K562 (cell line): ENCODE data around the gene CD55. TPM values are rescaled to one million over a fixed set of nuclear protein-coding genes. Genes with fewer than 3 reads are reported as not detected.

ENCODE experiments used
- CBFB ChIP-seq: sonication (generic); formaldehyde crosslinking; IDR thresholded peaks from 2 replicates; pipeline ENCODE4 v1.4.0; 2020; ENCODE audit warnings: mild to moderate bottlenecking, missing genetic modification reagents
- CBX5 ChIP-seq: IDR thresholded peaks from 2 replicates; pipeline ENCODE4 v1.6.1; 2014; ENCODE audit warnings: low read depth, borderline replicate concordance
- CCNT2 ChIP-seq: IDR thresholded peaks from 2 replicates; pipeline ENCODE4 v1.6.1; 2011; ENCODE audit warnings: borderline replicate concordance, low read depth, mild to moderate bottlenecking, moderate library complexity, mixed read lengths, low read length; ENCODE audit not compliant: insufficient read length; ENCODE audit errors: extremely low read depth
- COPS2 ChIP-seq: fragments of 450-650 bp; conservative IDR thresholded peaks from 2 replicates; pipeline ENCODE4 v1.6.1; 2016; ENCODE audit warnings: mild to moderate bottlenecking, moderate library complexity
- CSDE1 ChIP-seq, 2 experiments: fragments of 450-650 bp; IDR thresholded peaks; 2 replicates each; pipeline ENCODE4 v1.6.1; 2016; ENCODE audit warnings: mild to moderate bottlenecking in 1 of 2
- DACH1 ChIP-seq: fragments of 450-650 bp; IDR thresholded peaks from 2 replicates; pipeline ENCODE4 v1.6.1; 2018; ENCODE audit not compliant: partially characterized antibody
- DDX20 ChIP-seq: fragments of 450-650 bp; IDR thresholded peaks from 2 replicates; pipeline ENCODE4 v1.6.1; 2016; ENCODE audit warnings: missing genetic modification characterization, low read depth, mild to moderate bottlenecking, missing compliant biosample characterization, moderate library complexity
- GATAD2A ChIP-seq: fragments of 450-650 bp; IDR thresholded peaks from 2 replicates; pipeline ENCODE4 v1.6.1; 2017
- HCFC1 ChIP-seq: IDR thresholded peaks from 2 replicates; pipeline ENCODE4 v1.6.1; 2012; ENCODE audit warnings: low read depth, low read length, improper control_type of control experiment
- MED1 ChIP-seq: sonication (generic); formaldehyde crosslinking; IDR thresholded peaks from 2 replicates; pipeline ENCODE4 v1.8.1; 2023; ENCODE audit warnings: missing genetic modification reagents, borderline replicate concordance
- MNT ChIP-seq, 2 experiments: fragments of 450-650 bp; conservative IDR thresholded peaks; 2 replicates each; pipeline ENCODE4 v1.6.1; 2017; ENCODE audit warnings: mild to moderate bottlenecking in 2 of 2, moderate library complexity in 2 of 2
- NCOR1 ChIP-seq: fragments of 450-650 bp; IDR thresholded peaks from 2 replicates; pipeline ENCODE4 v1.6.1; 2016; ENCODE audit warnings: mild to moderate bottlenecking, moderate library complexity
- NFE2L1 ChIP-seq: fragments of 450-650 bp; IDR thresholded peaks from 2 replicates; pipeline ENCODE4 v1.6.1; 2016; ENCODE audit warnings: missing genetic modification characterization, low read depth, mild to moderate bottlenecking, missing compliant biosample characterization, moderate library complexity, borderline replicate concordance
- NFXL1 ChIP-seq: fragments of 450-650 bp; formaldehyde crosslinking; IDR thresholded peaks from 2 replicates; pipeline ENCODE4 v1.4.0; 2021; ENCODE audit warnings: mild to moderate bottlenecking
- NR3C1 ChIP-seq: sonication (generic); formaldehyde crosslinking; IDR thresholded peaks from 2 replicates; pipeline ENCODE4 v1.8.1; 2022; ENCODE audit warnings: missing genetic modification reagents
- PHF21A ChIP-seq: fragments of 450-650 bp; IDR thresholded peaks from 2 replicates; pipeline ENCODE4 v1.6.1; 2017; ENCODE audit warnings: low read depth, borderline replicate concordance
- POLR2B ChIP-seq: fragments of 450-650 bp; IDR thresholded peaks from 2 replicates; pipeline ENCODE4 v1.6.1; 2018; ENCODE audit warnings: low read depth; ENCODE audit not compliant: partially characterized antibody
- PRPF4 ChIP-seq: fragments of 200-400 bp; formaldehyde crosslinking; IDR thresholded peaks from one replicate; pipeline ENCODE4 v1.6.1; 2017; ENCODE audit warnings: low read length, low read depth, mild to moderate bottlenecking; ENCODE audit not compliant: insufficient read depth, poor library complexity, severe bottlenecking
- RCOR1 ChIP-seq, 2 experiments: IDR thresholded peaks; 2 replicates each; pipeline ENCODE4 v1.6.1; 2012; ENCODE audit warnings: low read depth in 2 of 2, low read length in 2 of 2, borderline replicate concordance in 1 of 2, improper control_type of control experiment in 1 of 2
- TAF7 ChIP-seq: fragments of 450-650 bp; IDR thresholded peaks from 2 replicates; pipeline ENCODE4 v1.6.1; 2016; ENCODE audit warnings: missing genetic modification characterization, missing compliant biosample characterization
- ZNF175 ChIP-seq: fragments of 200-800 bp; sonication (Bioruptor generic); IDR thresholded peaks from 2 replicates; pipeline ENCODE4 v1.6.1; 2016; ENCODE audit warnings: low read depth, mild to moderate bottlenecking, missing genetic modification characterization, missing compliant biosample characterization
- ZNF696 ChIP-seq: fragments of 250-450 bp; sonication (Bioruptor Pico); conservative IDR thresholded peaks from 2 replicates; pipeline ENCODE4 v1.4.0; 2020; ENCODE audit warnings: mild to moderate bottlenecking, moderate library complexity
- polyA plus RNA-seq, 8 experiments: library from polyadenylated mRNA; depleted of rRNA in 4 of 8; stranded (reverse) in 5 of 8; unstranded in 3 of 8; fragments of >200 nt; fragmentation: Nextera tagmentation in 2 of 8; fragmentation: Illumina TruSeq in 1 of 8; extraction: Ambion mirVana in 2 of 8; extraction: Trizol in 1 of 8; gene quantifications; 2 replicates each; pipeline versions ENCODE4 v1.2.1 to v1.2.3, GENCODE V29; 2011 to 2014; ENCODE audit warnings: inconsistent platforms in 1 of 8, missing spikeins in 1 of 8
- total RNA-seq, 7 experiments: library from RNA; depleted of rRNA in 6 of 7; stranded (reverse); fragments of >200 nt in 6 of 7; fragmentation: Illumina TruSeq in 2 of 7; extraction: Trizol in 2 of 7; gene quantifications; 2 replicates each; pipeline versions ENCODE4 v1.2.1 to v1.2.3, GENCODE V29; 2011 to 2021; ENCODE audit warnings: low replicate concordance in 1 of 7
- TF ChIP-seq, protein P1 (sequence below): fragments of 250-450 bp; sonication (Bioruptor Pico); IDR thresholded peaks from 2 replicates; pipeline ENCODE4 v1.4.0; 2020; ENCODE audit warnings: mild to moderate bottlenecking, moderate library complexity
- TF ChIP-seq, protein P2 (sequence below): fragments of 250-450 bp; sonication (Bioruptor Pico); IDR thresholded peaks from 2 replicates; pipeline ENCODE4 v1.4.0; 2020

CD55 gene
- total and polyA plus RNA-seq, 9 of the 15 experiments (the other 6 are each of a cell fraction or from before 2014, with no cell fraction given): 17.7 to 150 (median 97.0) TPM

- TF ChIP-seq, protein P1, sequence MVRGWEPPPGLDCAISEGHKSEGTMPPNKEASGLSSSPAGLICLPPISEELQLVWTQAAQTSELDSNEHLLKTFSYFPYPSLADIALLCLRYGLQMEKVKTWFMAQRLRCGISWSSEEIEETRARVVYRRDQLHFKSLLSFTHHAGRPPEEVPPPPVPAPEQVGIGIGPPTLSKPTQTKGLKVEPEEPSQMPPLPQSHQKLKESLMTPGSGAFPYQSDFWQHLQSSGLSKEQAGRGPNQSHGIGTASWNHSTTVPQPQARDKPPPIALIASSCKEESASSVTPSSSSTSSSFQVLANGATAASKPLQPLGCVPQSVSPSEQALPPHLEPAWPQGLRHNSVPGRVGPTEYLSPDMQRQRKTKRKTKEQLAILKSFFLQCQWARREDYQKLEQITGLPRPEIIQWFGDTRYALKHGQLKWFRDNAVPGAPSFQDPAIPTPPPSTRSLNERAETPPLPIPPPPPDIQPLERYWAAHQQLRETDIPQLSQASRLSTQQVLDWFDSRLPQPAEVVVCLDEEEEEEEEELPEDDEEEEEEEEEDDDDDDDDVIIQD (CRISPR knock-in tag): 0 out of 2 replicates have a peak, but pooled peaks have one; percentile 62
- no peak for TF ChIP-seq CBFB
- peak; percentile 61 to 68 for TF ChIP-seq MNT (conservative IDR thresholded peaks at IDR 0.05)
- TF ChIP-seq COPS2: no peak
- TF ChIP-seq CBX5: no peak
- TF ChIP-seq, protein P2, sequence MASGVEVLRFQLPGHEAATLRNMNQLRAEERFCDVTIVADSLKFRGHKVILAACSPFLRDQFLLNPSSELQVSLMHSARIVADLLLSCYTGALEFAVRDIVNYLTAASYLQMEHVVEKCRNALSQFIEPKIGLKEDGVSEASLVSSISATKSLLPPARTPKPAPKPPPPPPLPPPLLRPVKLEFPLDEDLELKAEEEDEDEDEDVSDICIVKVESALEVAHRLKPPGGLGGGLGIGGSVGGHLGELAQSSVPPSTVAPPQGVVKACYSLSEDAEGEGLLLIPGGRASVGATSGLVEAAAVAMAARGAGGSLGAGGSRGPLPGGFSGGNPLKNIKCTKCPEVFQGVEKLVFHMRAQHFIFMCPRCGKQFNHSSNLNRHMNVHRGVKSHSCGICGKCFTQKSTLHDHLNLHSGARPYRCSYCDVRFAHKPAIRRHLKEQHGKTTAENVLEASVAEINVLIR: no peak
- TF ChIP-seq CSDE1 (IDR thresholded peaks at IDR 0.05): no peak
- TF ChIP-seq CCNT2: peak; percentile 7
- TF ChIP-seq RCOR1 (IDR thresholded peaks at IDR 0.05; ENCODE audit: borderline replicate concordance in 1 of 2, low read depth in 2 of 2, low read length in 2 of 2): peak in 1 of 2 experiments; percentile 89; a peak in 2 of 4 replicates
- peak; percentile 61; the same call in 1 of the 2 replicates for TF ChIP-seq ZNF175 (CRISPR knock-in tag)
- no peak for TF ChIP-seq NFE2L1 (tag)
- TF ChIP-seq GATAD2A: no peak; the same call in 1 of the 2 replicates
- no peak for TF ChIP-seq MED1
- TF ChIP-seq NR3C1 (CRISPR knock-in tag): no peak
- 0 out of 2 replicates have a peak, but pooled peaks have one; percentile 11 for TF ChIP-seq DDX20 (tag)
- no peak for TF ChIP-seq NFXL1 (CRISPR knock-in tag)
- TF ChIP-seq POLR2B: no peak
- no peak for TF ChIP-seq PHF21A
- TF ChIP-seq DACH1: peak; percentile 41
- TF ChIP-seq PRPF4: no peak
- no peak for TF ChIP-seq ZNF696 (CRISPR knock-in tag)
- no peak for TF ChIP-seq HCFC1
- peak; percentile 37; the same call in 1 of the 2 replicates for TF ChIP-seq NCOR1
- no peak for TF ChIP-seq TAF7
- TF ChIP-seq, all 486 proteins: peak for 132
These were observed 4.7 kb upstream of the CD55 start (continued) for GRCh38 chr1:207316622-207317391.
